Activated effector memory CD4-positive, alpha-beta T cell treated with Interleukin-2 at 50 U/mL for 16 hours (primary cell): ENCODE results near the gene PPFIA1.
"Not testable (repeated sequence)": the region's sequence is repeated elsewhere in the genome, so short reads cannot be mapped to it uniquely, and the experiment has no call there.

Experiments
- DNase-seq: peaks from one replicate; pipeline ENCODE4 v3.0.0-alpha.2; 2020

PPFIA1 gene

GRCh38 chr11:70364745-70365543 is 94.5 kb downstream of the PPFIA1 start:
- peak; percentile 37 for DNase-seq

- DNase-seq: no peak
These were observed 95.0 kb downstream of the PPFIA1 start for GRCh38 chr11:70365544-70365927.

- DNase-seq: no peak
These were observed 96.6 kb downstream of the PPFIA1 start for GRCh38 chr11:70367071-70367470.

GRCh38 chr11:70368961-70369360 is 98.5 kb downstream of the PPFIA1 start:
- DNase-seq: no peak

- DNase-seq: no peak
These were observed 100.8 kb downstream of the PPFIA1 start for GRCh38 chr11:70371241-70371640.

GRCh38 chr11:70372076-70372475 is 101.6 kb downstream of the PPFIA1 start:
- no peak for DNase-seq

- DNase-seq: no peak
These were observed 106.1 kb downstream of the PPFIA1 start for GRCh38 chr11:70376621-70377020.

- no peak for DNase-seq
These were observed 107.2 kb downstream of the PPFIA1 start for GRCh38 chr11:70377645-70378044.

GRCh38 chr11:70378506-70379134 is 108.1 kb downstream of the PPFIA1 start:
- no peak for DNase-seq

GRCh38 chr11:70381350-70381749 is 110.9 kb downstream of the PPFIA1 start:
- no peak for DNase-seq

GRCh38 chr11:70381872-70382861 is 111.7 kb downstream of the PPFIA1 start:
- DNase-seq: no peak

GRCh38 chr11:70383664-70384565 is 113.4 kb downstream of the PPFIA1 start:
- DNase-seq: no peak

GRCh38 chr11:70384566-70385152 is 114.2 kb downstream of the PPFIA1 start:
- no peak for DNase-seq

- no peak for DNase-seq
These were observed 117.1 kb downstream of the PPFIA1 start for GRCh38 chr11:70387564-70387963.

- DNase-seq: no peak
These were observed 118.7 kb downstream of the PPFIA1 start for GRCh38 chr11:70389201-70389600.

GRCh38 chr11:70390882-70391281 is 120.4 kb downstream of the PPFIA1 start:
- DNase-seq: not testable (repeated sequence)

GRCh38 chr11:70394211-70394950 is 123.9 kb downstream of the PPFIA1 start:
- no peak for DNase-seq

GRCh38 chr11:70397336-70397982 is 127.0 kb downstream of the PPFIA1 start:
- DNase-seq: no peak

GRCh38 chr11:70397983-70398833 is 127.7 kb downstream of the PPFIA1 start, which contains the start of gene CTTN:
CTTN (plus strand) TSS chr11:70398529; CDS start chr11:70407298, 8,769 bp downstream.
- DNase-seq: peak; percentile 47
